Fibroblast of skin of abdomen (primary cell): ENCODE results near the gene POGZ.

ENCODE experiments used
- DNase-seq: peaks from one replicate; pipeline ENCODE4 v3.0.0-alpha.2; 2013

Gene POGZ

GRCh38 chr1:151372058-151372934, 87.0 kb downstream of the POGZ start, which contains the start of gene SELENBP1:
TSS of gene SELENBP1 (minus strand) at chr1:151372705. CDS start at chr1:151372641, 64 bp downstream.
- peak; percentile 56 for DNase-seq

DNA sequence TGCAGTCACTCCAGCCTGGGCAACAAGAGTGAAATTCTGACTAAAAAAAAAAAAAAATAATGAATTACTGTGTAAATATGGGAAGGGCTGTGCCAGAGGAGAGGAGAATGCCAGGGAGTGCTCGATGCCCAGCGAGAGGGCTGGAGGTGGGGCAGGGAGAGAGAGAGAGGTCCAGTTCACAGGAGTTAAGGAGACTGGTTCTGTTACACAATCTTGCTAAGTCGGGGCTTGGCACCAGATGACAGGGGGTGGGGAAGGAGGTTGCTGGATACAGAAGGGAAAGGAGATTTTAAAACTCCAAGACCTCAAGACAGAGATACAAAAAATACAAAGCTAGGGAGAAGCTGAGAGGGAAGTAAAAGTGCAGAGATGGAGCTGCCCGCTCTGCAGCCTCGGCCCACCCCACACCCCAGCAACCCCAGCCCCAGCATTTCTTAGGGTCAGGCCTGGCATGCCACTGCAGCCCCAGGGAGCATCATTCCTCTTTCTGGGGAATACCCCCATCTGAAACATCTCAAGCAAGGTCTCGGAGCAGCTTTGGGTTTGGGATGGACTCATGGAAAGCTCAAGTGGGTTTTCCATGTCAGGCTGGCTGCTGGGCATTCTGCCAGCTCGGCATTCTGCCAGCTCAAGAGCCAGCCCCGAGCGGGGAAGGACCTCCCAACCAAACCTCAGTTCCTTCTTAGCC, 87.8 kb downstream of the POGZ start:
- peak; percentile 28 for DNase-seq

GRCh38 chr1:151370211-151370911, 88.9 kb downstream of the POGZ start:
- DNase-seq: no peak

- no peak for DNase-seq
Measured at GRCh38 chr1:151369621-151370048, 89.7 kb downstream of the POGZ start.

GRCh38 chr1:151369302-151369610, 90.0 kb downstream of the POGZ start:
- no peak for DNase-seq

DNA sequence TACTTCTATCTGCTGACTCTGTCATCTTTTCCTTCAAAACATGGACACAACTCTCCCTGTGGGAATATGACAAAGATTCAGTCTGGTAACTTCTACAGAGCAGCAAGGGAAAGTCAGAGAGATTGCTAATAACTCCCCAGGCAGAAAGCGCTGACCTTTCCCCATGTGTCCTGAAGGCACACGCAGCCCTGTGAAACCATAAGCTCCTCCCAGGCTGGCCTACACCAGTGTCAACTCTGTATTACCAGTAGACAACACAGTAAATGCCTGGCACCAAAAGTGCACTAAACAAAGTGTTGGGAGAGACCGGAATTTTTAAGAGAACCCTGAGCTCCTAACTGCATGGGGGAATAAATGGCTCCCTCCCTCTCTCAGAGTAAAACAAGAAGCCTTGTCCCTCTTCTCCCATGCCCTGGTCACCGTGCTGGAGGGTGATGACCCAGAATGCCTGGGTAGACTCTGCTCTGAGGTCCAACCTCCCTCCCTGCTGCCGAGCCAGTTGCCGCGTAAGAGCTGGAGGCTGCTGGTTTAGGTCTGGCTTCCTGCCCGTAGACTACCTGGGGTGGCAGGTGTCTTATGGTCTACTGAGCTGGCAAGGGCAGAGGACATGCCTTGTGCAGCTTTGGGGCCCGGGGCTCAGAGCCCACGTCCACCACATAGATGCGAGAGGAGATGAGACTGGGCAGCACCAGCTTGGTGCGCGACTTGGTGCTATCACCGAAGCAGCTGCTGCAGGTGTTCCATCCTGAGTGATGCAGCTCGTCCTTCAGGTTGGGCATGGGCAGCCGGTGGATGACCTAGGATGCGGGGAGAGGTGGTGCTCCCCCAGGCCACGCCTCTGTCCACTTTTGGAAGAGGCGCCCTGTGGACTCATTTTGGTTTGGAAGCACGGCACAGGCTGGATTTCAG, 90.6 kb downstream of the POGZ start:
- DNase-seq: no peak

GRCh38 chr1:151367658-151368392, 91.5 kb downstream of the POGZ start:
- DNase-seq: no peak

GRCh38 chr1:151364996-151365395, 94.3 kb downstream of the POGZ start:
- no peak for DNase-seq

DNA sequence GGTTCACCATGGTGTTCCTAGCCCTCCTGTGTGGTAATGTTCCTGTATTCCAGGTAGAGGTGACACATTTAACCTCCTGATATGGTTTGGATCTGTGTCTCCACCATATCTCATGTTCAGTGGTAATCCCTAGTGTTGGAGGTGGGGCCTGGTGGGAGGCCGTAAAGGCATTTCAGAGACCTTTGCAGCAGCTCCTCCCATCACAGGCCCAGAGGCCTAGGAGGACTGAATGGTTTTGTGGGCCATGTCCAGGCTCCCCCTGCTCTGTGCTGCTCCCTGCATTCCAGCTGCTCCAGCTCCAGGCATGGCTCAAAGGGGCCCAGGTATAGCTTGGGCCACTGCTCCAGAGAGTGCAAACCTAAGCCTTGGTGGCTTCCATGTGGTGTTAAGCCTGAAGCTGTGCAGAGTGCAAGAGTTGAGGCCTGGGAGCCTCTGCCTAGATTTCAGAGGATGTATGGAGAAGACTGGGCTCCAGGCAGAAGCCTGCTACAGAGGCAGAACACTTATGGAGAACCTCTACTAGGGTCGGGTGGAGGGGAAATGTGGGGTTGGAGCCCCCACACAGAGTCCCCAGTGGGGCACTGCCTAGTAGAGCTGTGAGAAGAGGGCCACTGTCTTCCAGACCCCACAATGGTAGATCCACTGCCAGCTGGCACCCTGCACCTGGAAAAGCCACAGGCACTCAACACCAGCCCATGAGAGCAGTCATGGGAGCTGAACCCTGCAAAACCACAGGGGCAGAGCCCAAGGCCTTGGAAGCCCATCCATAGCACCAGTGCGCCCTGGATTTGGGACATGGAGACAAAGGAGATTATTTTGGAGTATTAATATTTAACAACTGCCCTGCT, 96.8 kb downstream of the POGZ start:
- DNase-seq: no peak

GRCh38 chr1:151361883-151362282, 97.4 kb downstream of the POGZ start:
- no peak for DNase-seq

DNA sequence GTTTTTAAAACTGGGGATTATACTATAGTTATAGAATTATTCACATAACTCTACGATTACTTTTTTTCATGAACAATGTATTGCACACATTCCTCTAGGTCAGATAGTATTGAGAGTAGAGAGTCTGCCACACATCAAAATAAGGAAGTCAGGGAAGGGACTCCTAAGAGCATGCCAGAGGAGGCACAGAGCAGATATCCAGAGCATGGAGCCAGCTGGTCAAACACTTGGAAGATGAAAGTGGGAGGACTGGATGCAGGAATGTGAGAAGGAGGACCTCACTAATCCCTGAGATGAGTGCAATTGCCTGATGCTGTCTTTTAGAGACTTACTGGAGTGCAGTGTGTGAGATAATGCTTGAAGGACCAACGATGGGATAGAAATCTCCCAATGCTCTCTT, 102.6 kb downstream of the POGZ start:
- DNase-seq: no peak
